HEK293 (cell line): ENCODE results near the gene HMG20A.

Experiments
- ATF2 ChIP-seq: fragments of 450-650 bp; formaldehyde crosslinking; IDR thresholded peaks from 2 replicates; pipeline ENCODE4 v1.5.1; 2016; ENCODE audit warnings: missing biosample characterization, missing genetic modification characterization, low read depth
- CTCF ChIP-seq: fragments of 450-650 bp; formaldehyde crosslinking; IDR thresholded peaks from 2 replicates; pipeline ENCODE4 v1.5.1; 2016; ENCODE audit warnings: missing biosample characterization, missing genetic modification characterization
- INSM2 ChIP-seq: fragments of 450-650 bp; formaldehyde crosslinking; IDR thresholded peaks from 2 replicates; pipeline ENCODE4 v1.5.1; 2016; ENCODE audit warnings: missing biosample characterization, missing genetic modification characterization
- MZF1 ChIP-seq: fragments of 450-650 bp; formaldehyde crosslinking; IDR thresholded peaks from 2 replicates; pipeline ENCODE4 v1.5.1; 2017; ENCODE audit warnings: missing biosample characterization, missing genetic modification characterization, borderline replicate concordance
- TCF7L2 ChIP-seq: IDR thresholded peaks from 2 replicates; pipeline ENCODE4 v1.6.1; 2011; ENCODE audit warnings: low read depth, mild to moderate bottlenecking, inconsistent platforms, low read length, moderate library complexity, borderline replicate concordance
- ZBTB44 ChIP-seq: fragments of 450-650 bp; IDR thresholded peaks from 2 replicates; pipeline ENCODE4 v1.5.1; 2018; ENCODE audit warnings: missing biosample characterization, mild to moderate bottlenecking, missing genetic modification characterization
- ZBTB7A ChIP-seq: fragments of 450-650 bp; formaldehyde crosslinking; IDR thresholded peaks from 2 replicates; pipeline ENCODE4 v1.5.1; 2016; ENCODE audit warnings: low read depth, missing biosample characterization, missing genetic modification characterization
- ZFP41 ChIP-seq: fragments of 450-650 bp; formaldehyde crosslinking; IDR thresholded peaks from 2 replicates; pipeline ENCODE4 v1.5.1; 2016; ENCODE audit warnings: missing biosample characterization, missing genetic modification characterization, borderline replicate concordance
- ZNF530 ChIP-seq: fragments of 450-650 bp; formaldehyde crosslinking; IDR thresholded peaks from 2 replicates; pipeline ENCODE4 v1.5.1; 2016; ENCODE audit warnings: low read depth, missing biosample characterization, missing genetic modification characterization
- ZNF561 ChIP-seq: fragments of 450-650 bp; IDR thresholded peaks from 2 replicates; pipeline ENCODE4 v1.5.1; 2018; ENCODE audit warnings: missing biosample characterization, missing genetic modification characterization, borderline replicate concordance
- ZNF629 ChIP-seq: fragments of 450-650 bp; formaldehyde crosslinking; IDR thresholded peaks from 2 replicates; pipeline ENCODE4 v1.5.1; 2017; ENCODE audit warnings: missing biosample characterization, missing genetic modification characterization

- TF ChIP-seq ZNF629 (tag by site-specific recombination) (no peak), CTCF (tag by site-specific recombination) (no peak), ATF2 (tag by site-specific recombination) (no peak), INSM2 (no peak), ZFP41 (tag by site-specific recombination) (no peak), ZBTB7A (tag by site-specific recombination) (no peak), ZNF530 (tag by site-specific recombination) (no peak), ZBTB44 (no peak), TCF7L2 (no peak), ZNF561 (tag by site-specific recombination) (no peak), MZF1 (tag by site-specific recombination) (no peak)
These were observed 17.8 kb upstream of the HMG20A start for GRCh38 chr15:77402740-77403379.
